NCI-H1436 treated with DMSO at 0.1 percent for 48 hours (cell line): ENCODE results near the gene ARHGAP28.

Experiments used
- DNase-seq: peaks from one replicate; lab custom pipeline; 2025; lab: John Stamatoyannopoulos, UW

The ARHGAP28 gene

GRCh38 chr18:6961331-6961730, 231.8 kb downstream of the ARHGAP28 start:
- no peak for DNase-seq

- no peak for DNase-seq
Measured at GRCh38 chr18:6962571-6963451, 233.3 kb downstream of the ARHGAP28 start.

- DNase-seq, result no peak
Measured at GRCh38 chr18:6963452-6964097, 234.1 kb downstream of the ARHGAP28 start.
